Mesenteric fat pad (tissue), 1 donor: ENCODE measurements around the gene MSTO1. TPM values are rescaled to one million over a fixed set of nuclear protein-coding genes. Genes with fewer than 3 reads are reported as not detected.

Experiments
- total RNA-seq: library from RNA; stranded (reverse); fragmentation: NEBNext Ultra II Directional; extraction: Animal tissue kit (Norgen Biotek cat#: 25700); gene quantifications from one replicate; pipeline ENCODE4 v1.2.1, GENCODE V29; 2021
- donor health status: DM: yes; HTN: yes; CAD: no.

The MSTO1 gene
- total RNA-seq, 1 donor from 2014 or later = 44.7 TPM

Other genes starting within 250 kb of the MSTO1 start
- gene ASH1L, start 47.4 kb upstream of the MSTO1 start, total RNA-seq = 65.3 TPM
- gene YY1AP1, start 78.6 kb downstream of the MSTO1 start, total RNA-seq = 62.5 TPM
- 94.6 TPM for gene DAP3, start 78.9 kb downstream of the MSTO1 start, total RNA-seq
- 53.0 TPM for gene GON4L, start 247.0 kb downstream of the MSTO1 start, total RNA-seq
- gene SYT11, start 249.3 kb downstream of the MSTO1 start, total RNA-seq = 6.1 TPM